HG02938 (cell line): ENCODE data around the gene SORBS1.

Experiments used
- ATAC-seq: cut with Tn5 transposase; IDR thresholded peaks from one replicate; pipeline ENCODE4 v1.9.1; 2021; ENCODE audit warnings: mild to moderate bottlenecking, moderate library complexity; ENCODE audit not compliant: unreplicated experiment

SORBS1 gene

GRCh38 chr10:95467162-95467599, 94.0 kb downstream of the SORBS1 start:
- ATAC-seq, result no peak

- no peak for ATAC-seq
Measured at GRCh38 chr10:95466436-95466835, 94.7 kb downstream of the SORBS1 start.

- ATAC-seq, result no peak
Measured at GRCh38 chr10:95464280-95464679, 96.9 kb downstream of the SORBS1 start.

GRCh38 chr10:95462740-95463667, 98.2 kb downstream of the SORBS1 start:
- no peak for ATAC-seq

- no peak for ATAC-seq
Measured at GRCh38 chr10:95461611-95462010, 99.6 kb downstream of the SORBS1 start.

- no peak for ATAC-seq
Measured at GRCh38 chr10:95459446-95460045, 101.6 kb downstream of the SORBS1 start.

- ATAC-seq, result no peak
Measured at GRCh38 chr10:95458871-95459270, 102.3 kb downstream of the SORBS1 start.

GRCh38 chr10:95458014-95458413, 103.2 kb downstream of the SORBS1 start:
- no peak for ATAC-seq

GRCh38 chr10:95457319-95457886, 103.8 kb downstream of the SORBS1 start:
- ATAC-seq, result no peak

- no peak for ATAC-seq
Measured at GRCh38 chr10:95456516-95456915, 104.7 kb downstream of the SORBS1 start.

- no peak for ATAC-seq
Measured at GRCh38 chr10:95454940-95455339, 106.2 kb downstream of the SORBS1 start.

- ATAC-seq, result no peak
Measured at GRCh38 chr10:95454356-95454755, 106.8 kb downstream of the SORBS1 start.

GRCh38 chr10:95451568-95452524, 109.3 kb downstream of the SORBS1 start:
- no peak for ATAC-seq

- ATAC-seq, result no peak
Measured at GRCh38 chr10:95451150-95451549, 110.0 kb downstream of the SORBS1 start.

- ATAC-seq, result no peak
Measured at GRCh38 chr10:95450188-95450587, 111.0 kb downstream of the SORBS1 start.

GRCh38 chr10:95447685-95448084, 113.5 kb downstream of the SORBS1 start:
- ATAC-seq, result no peak

GRCh38 chr10:95445837-95446486, 115.2 kb downstream of the SORBS1 start:
- ATAC-seq, result peak; percentile 51

- ATAC-seq, result no peak
Measured at GRCh38 chr10:95445223-95445836, 115.8 kb downstream of the SORBS1 start.

- no peak for ATAC-seq
Measured at GRCh38 chr10:95444792-95445191, 116.4 kb downstream of the SORBS1 start.

GRCh38 chr10:95443636-95444035, 117.5 kb downstream of the SORBS1 start:
- ATAC-seq, result no peak
